GM03348 (cell line): ENCODE results near the gene HIVEP1.

ENCODE experiments used
- DNase-seq: peaks from one replicate; pipeline ENCODE4 v3.0.0; 2012; ENCODE audit warnings: low spot score

HIVEP1 gene

DNA sequence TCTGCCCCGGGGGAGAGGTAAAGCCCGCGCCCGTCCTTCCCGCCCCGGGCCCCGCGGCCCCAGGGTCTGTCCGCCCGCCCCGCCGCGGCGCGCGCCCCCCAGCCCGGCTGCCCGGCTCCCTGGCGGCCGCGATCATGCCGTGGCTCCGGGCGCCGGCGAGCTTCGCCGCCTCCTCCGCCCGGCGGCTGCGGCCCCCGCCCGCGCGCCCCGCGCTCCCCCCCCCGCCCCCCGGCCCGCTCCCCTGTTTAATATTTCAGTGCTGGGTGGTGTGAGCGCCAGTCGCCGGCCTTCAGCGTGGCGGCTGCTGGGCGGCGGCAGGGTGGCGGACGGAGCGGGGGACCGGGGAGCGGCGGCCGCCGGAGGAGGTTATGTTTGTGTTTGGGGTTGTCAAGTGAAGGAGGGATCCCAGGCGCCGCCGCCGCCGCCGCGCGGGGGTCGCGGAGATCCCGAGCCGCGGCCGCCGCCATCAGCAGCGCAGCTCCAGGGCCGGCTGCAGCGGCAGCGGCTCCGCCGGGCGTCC is at the start of gene HIVEP1:
Gene HIVEP1 (plus strand): TSS at position 275 of the 520 bp plus-strand sequence. CDS start 3,317 bp downstream, outside the sequence.
- no peak for DNase-seq

DNA sequence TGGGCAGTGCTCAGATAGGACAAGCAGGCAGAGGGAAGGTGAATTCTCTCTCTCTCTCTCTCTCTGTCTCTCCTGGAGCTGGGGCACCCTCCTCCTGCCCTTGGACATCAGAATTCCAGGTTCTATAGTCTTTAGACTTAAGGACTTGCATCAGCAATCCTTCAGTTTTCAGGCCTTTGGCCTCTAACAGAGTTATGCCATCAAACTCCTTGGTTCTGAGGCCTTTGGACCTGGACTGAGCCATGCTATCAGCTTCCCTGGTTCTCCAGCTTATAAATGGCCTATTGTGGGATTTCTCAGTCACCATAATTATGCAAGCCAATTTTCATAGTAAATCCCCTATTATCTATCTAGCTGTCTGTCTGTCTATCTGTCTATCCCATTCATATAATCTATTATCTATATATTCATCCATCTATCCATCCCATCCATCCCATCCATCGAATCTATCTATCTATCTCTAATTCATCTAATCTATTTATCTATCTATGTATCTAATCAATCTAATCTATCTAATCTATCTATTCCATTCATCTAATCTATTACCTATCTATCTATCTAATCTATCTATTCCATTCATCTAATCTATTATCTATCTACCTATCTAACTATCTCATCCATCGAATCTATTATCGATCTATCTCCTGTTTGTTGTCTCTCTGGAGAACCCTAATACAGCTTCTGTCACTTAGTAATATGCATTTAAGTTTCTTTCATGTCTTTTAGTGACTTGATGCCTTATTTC is 48.2 kb upstream of the HIVEP1 start:
- DNase-seq = no peak

- DNase-seq = no peak
These were observed 47.3 kb upstream of the HIVEP1 start for GRCh38 chr6:11964729-11965335.

- no peak for DNase-seq
These were observed 46.6 kb upstream of the HIVEP1 start for GRCh38 chr6:11965499-11965898.

- DNase-seq = no peak
These were observed 43.8 kb upstream of the HIVEP1 start for GRCh38 chr6:11968241-11968806.

DNA sequence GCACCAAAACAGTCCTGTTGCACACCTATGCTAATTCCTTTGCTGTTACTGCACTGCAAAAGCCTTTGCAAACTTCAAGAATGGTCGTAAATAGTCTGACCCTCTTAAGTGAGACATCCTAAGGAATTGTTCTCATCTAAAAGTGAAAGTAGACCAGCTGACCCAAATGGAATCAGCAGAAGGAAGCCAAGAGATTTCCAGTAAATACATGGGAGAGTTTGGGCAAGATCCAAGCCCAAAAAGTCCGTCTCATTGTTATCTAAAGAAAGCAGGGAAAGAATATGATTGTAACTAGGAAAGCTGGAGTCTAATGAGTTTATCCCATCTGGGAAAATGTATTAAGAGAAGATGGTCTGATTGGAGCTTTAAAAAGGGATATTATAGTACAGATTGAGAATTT is 43.0 kb upstream of the HIVEP1 start:
- DNase-seq = peak; percentile 48

- no peak for DNase-seq
These were observed 42.0 kb upstream of the HIVEP1 start for GRCh38 chr6:11970114-11970513.

GRCh38 chr6:11971154-11971553 is 41.0 kb upstream of the HIVEP1 start:
- DNase-seq = peak; percentile 81

- no peak for DNase-seq
These were observed 39.8 kb upstream of the HIVEP1 start for GRCh38 chr6:11972270-11972669.

- DNase-seq = peak; percentile 18
These were observed 39.3 kb upstream of the HIVEP1 start for GRCh38 chr6:11972806-11973205.

DNA sequence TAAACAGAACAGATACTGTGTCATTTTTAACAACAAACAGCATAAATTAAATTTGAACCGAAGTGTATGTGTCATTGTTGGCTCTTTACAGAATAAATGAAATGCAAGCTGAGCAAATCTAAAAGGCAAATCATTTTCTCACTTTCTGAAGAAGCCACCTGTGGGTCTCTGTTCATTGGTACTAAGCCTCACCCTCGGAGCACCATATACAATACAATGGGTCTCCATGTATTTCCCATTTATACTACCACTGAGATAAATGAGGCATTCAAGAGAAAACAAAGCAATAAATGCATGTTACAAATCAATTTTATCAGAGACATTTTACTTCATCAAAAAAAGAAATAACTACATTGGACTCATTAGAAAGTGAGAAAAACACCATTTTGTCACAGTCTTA is 38.9 kb upstream of the HIVEP1 start:
- no peak for DNase-seq

DNA sequence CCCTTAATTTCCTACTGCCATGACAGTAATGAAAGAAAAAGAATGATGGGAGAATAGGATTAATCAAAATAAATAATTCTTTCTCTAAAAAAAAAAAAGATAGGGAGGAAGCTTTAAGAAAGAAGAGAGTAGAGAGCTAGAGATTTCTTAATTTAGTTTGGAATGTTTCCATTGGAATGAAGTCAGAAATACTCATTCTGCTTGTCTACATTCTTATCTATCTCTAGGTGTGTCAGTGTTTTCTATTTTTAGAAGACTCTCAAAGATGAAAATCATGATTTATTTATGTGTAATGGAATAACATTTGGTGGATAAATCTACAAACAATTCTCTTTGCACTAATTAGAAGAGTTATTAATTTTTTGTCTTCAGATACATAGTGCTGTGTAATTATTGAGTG is 38.0 kb upstream of the HIVEP1 start:
- DNase-seq = peak; percentile 39

DNA sequence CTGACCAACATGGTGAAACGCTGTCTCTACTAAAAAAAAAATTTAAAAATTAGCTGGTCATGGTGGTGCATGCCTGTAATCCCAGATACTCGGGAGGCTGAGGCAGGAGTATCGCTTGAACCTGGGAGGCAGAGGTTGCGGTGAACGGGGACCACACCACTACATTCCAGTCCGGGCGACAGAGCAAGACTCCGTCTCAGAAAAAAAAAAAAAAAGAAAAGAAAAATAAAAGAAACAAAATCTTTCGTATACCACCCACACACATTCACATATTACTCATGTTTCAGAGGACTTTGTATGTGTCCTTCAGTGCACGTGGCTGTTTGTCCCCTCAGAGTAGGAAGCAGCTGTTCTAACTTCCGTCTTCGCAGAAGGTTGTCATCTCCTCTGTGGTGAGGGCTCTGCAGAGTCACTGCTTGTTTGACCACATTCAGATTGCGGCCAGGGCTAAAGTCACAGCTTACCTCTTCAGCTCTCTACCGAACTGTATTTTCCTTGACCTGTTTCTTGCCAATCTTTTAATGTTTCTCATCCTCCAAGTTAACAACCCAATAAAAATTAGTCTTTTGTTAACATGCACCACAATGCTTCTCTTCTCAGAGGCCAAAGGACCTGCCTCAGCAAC is 36.6 kb upstream of the HIVEP1 start:
- DNase-seq = no peak

- DNase-seq = no peak
These were observed 35.6 kb upstream of the HIVEP1 start for GRCh38 chr6:11976489-11976888.

- no peak for DNase-seq
These were observed 34.9 kb upstream of the HIVEP1 start for GRCh38 chr6:11977193-11977592.

DNA sequence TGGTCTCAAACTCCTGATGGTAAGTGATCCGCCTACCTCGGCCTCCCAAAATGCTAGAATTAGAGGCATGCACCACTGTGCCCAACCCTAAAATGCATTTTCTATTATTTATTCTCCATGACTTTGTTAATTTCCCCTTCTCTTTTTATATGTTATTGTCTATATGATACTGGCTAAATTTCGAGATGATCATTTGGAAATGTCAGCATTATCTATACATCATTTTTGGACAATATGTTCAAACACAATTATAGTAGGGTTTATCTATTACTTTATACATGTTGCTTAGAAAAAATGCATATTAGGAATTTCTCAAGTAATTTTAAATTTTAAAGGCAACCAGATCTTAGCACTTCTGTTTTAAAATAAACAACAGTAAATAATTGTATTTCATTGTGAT is 34.4 kb upstream of the HIVEP1 start:
- DNase-seq = no peak

- no peak for DNase-seq
These were observed 33.7 kb upstream of the HIVEP1 start for GRCh38 chr6:11978169-11978987.

- DNase-seq = no peak
These were observed 32.2 kb upstream of the HIVEP1 start for GRCh38 chr6:11979866-11980265.

DNA sequence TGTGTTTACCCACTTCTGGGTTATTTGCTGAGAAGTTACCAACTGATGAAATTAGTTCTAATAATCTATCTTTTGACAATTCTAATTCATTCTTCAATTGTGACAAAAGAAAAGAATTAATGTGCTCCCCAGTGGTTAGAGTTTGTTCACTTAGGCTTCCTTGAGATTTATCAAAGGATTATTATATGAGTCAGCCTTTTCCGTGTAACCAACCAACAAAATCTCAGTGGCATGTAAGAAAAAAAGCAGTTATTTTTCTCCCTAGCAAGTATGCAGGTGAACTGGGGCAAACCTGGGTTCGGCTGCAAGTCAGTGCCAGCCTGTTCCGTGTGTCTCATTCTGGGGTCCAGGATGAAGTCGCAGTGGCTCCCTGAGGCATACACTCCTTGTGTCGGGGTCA is 28.8 kb upstream of the HIVEP1 start:
- no peak for DNase-seq

DNA sequence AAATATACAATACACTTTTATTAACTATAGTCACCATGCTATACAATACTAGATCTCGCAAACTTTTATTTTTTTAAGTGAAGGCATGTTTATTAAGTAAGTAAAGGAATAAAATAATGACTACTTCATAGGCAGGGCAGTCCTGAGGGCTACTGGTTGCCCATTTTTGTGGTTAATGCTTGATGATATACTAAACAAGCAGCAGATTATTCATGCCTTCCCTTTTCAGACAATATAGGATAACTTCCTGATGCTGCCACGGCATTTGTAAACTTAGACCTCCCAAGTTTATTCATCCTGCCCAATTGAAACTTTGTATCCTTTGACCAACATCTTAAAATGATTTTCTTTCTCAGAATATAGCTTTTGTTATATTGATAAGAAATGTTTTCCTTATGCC is 24.7 kb upstream of the HIVEP1 start:
- DNase-seq = no peak

DNA sequence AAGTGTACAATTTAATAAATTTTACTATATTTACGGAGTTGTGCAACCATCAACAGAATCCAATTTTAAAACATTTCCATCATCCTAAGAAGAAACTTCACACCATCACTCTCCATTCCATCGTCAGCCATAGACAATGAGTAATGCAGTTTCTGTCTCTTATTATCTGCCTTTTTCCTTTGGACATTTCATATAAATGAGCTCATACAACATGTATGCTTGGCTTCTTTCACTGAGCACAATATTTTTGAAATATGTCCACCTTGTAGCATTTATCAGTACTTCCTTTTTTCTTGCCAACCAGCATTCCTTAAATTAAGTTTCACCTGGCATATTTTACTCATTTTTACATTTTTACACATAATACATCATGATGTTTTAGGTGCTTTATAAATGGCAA is 22.7 kb upstream of the HIVEP1 start:
- peak; percentile 67 for DNase-seq

GRCh38 chr6:11992086-11992485 is 20.0 kb upstream of the HIVEP1 start:
- DNase-seq = no peak
